MM.1S (cell line): ENCODE data around the gene TRIM75.
"Not testable (repeated sequence)": the region's sequence is repeated elsewhere in the genome, so short reads cannot be mapped to it uniquely, and the experiment has no call there.

Source experiments
- DNase-seq: peaks from one replicate; pipeline ENCODE4 v3.0.0-alpha.2; 2015
- H2AFZ ChIP-seq: fragments of 300-600 bp; sonication (generic); 2 replicates; pipeline ENCODE4 v1.6.0; 2016; ENCODE audit warnings: antibody characterized with exemption, low read length
- H3F3A ChIP-seq: fragments of 300-600 bp; sonication (generic); 2 replicates; pipeline ENCODE4 v1.6.1; 2016; ENCODE audit warnings: mild to moderate bottlenecking, antibody characterized with exemption, low read length, moderate library complexity, mixed read lengths; ENCODE audit not compliant: insufficient read depth
- H3K27ac ChIP-seq: fragments of 300-600 bp; sonication (generic); 2 replicates; pipeline ENCODE4 v1.5.1; 2016; ENCODE audit warnings: mild to moderate bottlenecking, low read length
- H3K27me3 ChIP-seq: fragments of 300-600 bp; sonication (generic); replicated peaks from 2 replicates; pipeline ENCODE4 v1.6.0; 2016; ENCODE audit warnings: low read length; ENCODE audit not compliant: insufficient read depth
- H3K36me3 ChIP-seq: fragments of 300-600 bp; sonication (generic); replicated peaks from 2 replicates; pipeline ENCODE4 v1.6.1; 2016; ENCODE audit warnings: mild to moderate bottlenecking, low read length, mixed read lengths; ENCODE audit not compliant: insufficient read depth
- H3K4me1 ChIP-seq: fragments of 300-600 bp; sonication (generic); 2 replicates; pipeline ENCODE4 v1.6.1; 2016; ENCODE audit warnings: low read length, mixed read lengths
- H3K4me2 ChIP-seq: fragments of 300-600 bp; sonication (generic); 2 replicates; pipeline ENCODE4 v1.6.0; 2016; ENCODE audit warnings: low read depth, low read length
- H3K4me3 ChIP-seq: fragments of 300-600 bp; sonication (generic); 2 replicates; pipeline ENCODE4 v1.5.1; 2016; ENCODE audit warnings: low read length, mixed read lengths
- H3K79me2 ChIP-seq: fragments of 300-600 bp; sonication (generic); 2 replicates; pipeline ENCODE4 v1.6.1; 2016; ENCODE audit warnings: mixed run types, low read length, mixed read lengths
- H3K9ac ChIP-seq: fragments of 300-600 bp; sonication (generic); 2 replicates; pipeline ENCODE4 v1.6.1; 2016; ENCODE audit warnings: low read length, mixed read lengths
- H3K9me2 ChIP-seq: fragments of 300-600 bp; sonication (generic); replicated peaks from 2 replicates; pipeline ENCODE4 v1.6.1; 2016; ENCODE audit warnings: mild to moderate bottlenecking, low read length, mixed read lengths; ENCODE audit not compliant: insufficient read depth
- H3K9me3 ChIP-seq: fragments of 300-600 bp; sonication (generic); replicated peaks from 2 replicates; pipeline ENCODE4 v1.6.1; 2016; ENCODE audit warnings: mild to moderate bottlenecking, low read length, mixed read lengths; ENCODE audit not compliant: insufficient read depth
- H4K20me1 ChIP-seq: fragments of 300-600 bp; sonication (generic); 2 replicates; pipeline ENCODE4 v1.6.1; 2016; ENCODE audit warnings: mild to moderate bottlenecking, low read length, moderate library complexity, mixed read lengths; ENCODE audit not compliant: insufficient read depth
- CTCF ChIP-seq: fragments of 300-600 bp; sonication (generic); IDR thresholded peaks from 2 replicates; pipeline ENCODE4 v1.5.1; 2016; ENCODE audit warnings: antibody characterized with exemption, low read length, mixed read lengths
- EZH2 ChIP-seq: fragments of 300-600 bp; sonication (generic); optimal IDR thresholded peaks from 2 replicates; pipeline ENCODE3; 2017; ENCODE audit warnings: low read depth, mild to moderate bottlenecking, antibody characterized with exemption, low read length, mixed read lengths
- EZH2phosphoT487 ChIP-seq: fragments of 300-600 bp; sonication (generic); IDR thresholded peaks from 2 replicates; pipeline ENCODE4 v1.6.1; 2018; ENCODE audit warnings: antibody characterized with exemption, low read length

The TRIM75 gene

GRCh38 chr4:165079476-165079875 lies 25.8 kb downstream of the TRIM75 start:
- Histone ChIP-seq H3K4me3 (no peak overlapping the region), H2AFZ (no peak overlapping the region), H3K9me3 (no peaks in the 10 kb centered on the region), H3K27ac (peak overlapping the region; percentile 82), H3K4me1 (peaks cover 21% of the 10 kb centered on the region), H3F3A (peaks cover 11% of the 10 kb centered on the region; the same call in 1 of the 2 replicates), H3K4me2 (peak overlapping the region; percentile 39), H3K9me2 (no peaks in the 10 kb centered on the region), H3K36me3 (no peaks in the 10 kb centered on the region), H3K27me3 (no peaks in the 10 kb centered on the region), H3K79me2 (no peaks in the 10 kb centered on the region), H3K9ac (peak overlapping the region; percentile 42; the same call in 1 of the 2 replicates), H4K20me1 (no peaks in the 10 kb centered on the region)
- peak; percentile 98 for DNase-seq
- TF ChIP-seq EZH2phosphoT487 (no peak), CTCF (no peak), EZH2 (no peak)

- H3K27ac ChIP-seq, DNase-seq, H3K4me3 ChIP-seq, H3K27me3 ChIP-seq, H2AFZ ChIP-seq, H4K20me1 ChIP-seq, H3K9me3 ChIP-seq, H3K4me2 ChIP-seq, H3K4me1 ChIP-seq, H3F3A ChIP-seq, H3K79me2 ChIP-seq, H3K36me3 ChIP-seq, H3K9ac ChIP-seq, H3K9me2 ChIP-seq: not testable (repeated sequence)
These were observed 31.1 kb downstream of the TRIM75 start for GRCh38 chr4:165084787-165085186.

GRCh38 chr4:165085946-165086345 lies 32.3 kb downstream of the TRIM75 start:
- Histone ChIP-seq H3K9me2 (no peaks in the 10 kb centered on the region), H2AFZ (no peak overlapping the region), H3K27ac (no peak overlapping the region), H3F3A (no peaks in the 10 kb centered on the region), H3K4me1 (no peaks in the 10 kb centered on the region), H3K27me3 (no peaks in the 10 kb centered on the region), H3K79me2 (no peaks in the 10 kb centered on the region), H3K9ac (no peak overlapping the region), H3K4me3 (no peak overlapping the region), H3K36me3 (no peaks in the 10 kb centered on the region), H3K9me3 (no peaks in the 10 kb centered on the region), H4K20me1 (no peaks in the 10 kb centered on the region), H3K4me2 (no peak overlapping the region)
- no peak for TF ChIP-seq EZH2phosphoT487
- TF ChIP-seq CTCF: no peak
- TF ChIP-seq EZH2: no peak
- no peak for DNase-seq

- Histone ChIP-seq H2AFZ (no peak overlapping the region), H3K9me3 (no peaks in the 10 kb centered on the region), H3K36me3 (no peaks in the 10 kb centered on the region), H3K27me3 (no peaks in the 10 kb centered on the region), H3K79me2 (no peaks in the 10 kb centered on the region), H3F3A (no peaks in the 10 kb centered on the region), H4K20me1 (no peaks in the 10 kb centered on the region), H3K4me1 (no peaks in the 10 kb centered on the region), H3K4me3 (no peak overlapping the region), H3K9ac (no peak overlapping the region), H3K27ac (no peak overlapping the region), H3K9me2 (no peaks in the 10 kb centered on the region), H3K4me2 (no peak overlapping the region)
- no peak for DNase-seq
- TF ChIP-seq CTCF (no peak), EZH2phosphoT487 (no peak), EZH2 (no peak)
These were observed 34.7 kb downstream of the TRIM75 start for GRCh38 chr4:165088366-165088765.

GRCh38 chr4:165092187-165092586 lies 38.5 kb downstream of the TRIM75 start:
- not testable (repeated sequence) for H3K9me3 ChIP-seq, H3K79me2 ChIP-seq, DNase-seq, H3K36me3 ChIP-seq, H3K4me1 ChIP-seq, H3K4me3 ChIP-seq, H3K9me2 ChIP-seq, H3K27me3 ChIP-seq, H3K9ac ChIP-seq, H3K27ac ChIP-seq, H4K20me1 ChIP-seq, H2AFZ ChIP-seq, H3K4me2 ChIP-seq, H3F3A ChIP-seq
